PFSK-1 (cell line): ENCODE data around the gene KSR1.

Experiments used
- FOXP2 ChIP-seq: optimal IDR thresholded peaks from 2 replicates; pipeline ENCODE3; 2011; ENCODE audit warnings: borderline replicate concordance, control low read depth, inconsistent platforms; ENCODE audit not compliant: insufficient read depth; ENCODE audit errors: extremely low read length, extremely low read depth
- POLR2AphosphoS5 ChIP-seq: IDR thresholded peaks from 2 replicates; pipeline ENCODE4 v1.6.1; 2012; ENCODE audit warnings: low read depth, mild to moderate bottlenecking, control low read depth, low read length, moderate library complexity
- SIN3A ChIP-seq: IDR thresholded peaks from 2 replicates; pipeline ENCODE4 v1.6.1; 2012; ENCODE audit warnings: mild to moderate bottlenecking, low read length, moderate library complexity, borderline replicate concordance; ENCODE audit not compliant: insufficient read depth
- TAF1 ChIP-seq: IDR thresholded peaks from 2 replicates; pipeline ENCODE4 v1.6.1; 2012; ENCODE audit warnings: low read length, control low read depth, borderline replicate concordance; ENCODE audit not compliant: insufficient read depth
- TF ChIP-seq, protein P1 (sequence below), 2 experiments: IDR thresholded peaks; 2 replicates each; pipeline versions ENCODE4 v1.6.1 to v1.8.0; 2011 to 2012; ENCODE audit warnings: low read depth in 2 of 2, low read length in 2 of 2, control low read depth in 1 of 2, inconsistent platforms in 1 of 2, mild to moderate bottlenecking in 1 of 2, moderate library complexity in 1 of 2; ENCODE audit not compliant: insufficient read depth in 1 of 2

KSR1 gene

GRCh38 chr17:27666831-27667560 lies 210.7 kb downstream of the KSR1 start:
- TF ChIP-seq FOXP2 (no peak), SIN3A (no peak), TAF1 (no peak), POLR2AphosphoS5 (no peak)
- TF ChIP-seq, protein P1, sequence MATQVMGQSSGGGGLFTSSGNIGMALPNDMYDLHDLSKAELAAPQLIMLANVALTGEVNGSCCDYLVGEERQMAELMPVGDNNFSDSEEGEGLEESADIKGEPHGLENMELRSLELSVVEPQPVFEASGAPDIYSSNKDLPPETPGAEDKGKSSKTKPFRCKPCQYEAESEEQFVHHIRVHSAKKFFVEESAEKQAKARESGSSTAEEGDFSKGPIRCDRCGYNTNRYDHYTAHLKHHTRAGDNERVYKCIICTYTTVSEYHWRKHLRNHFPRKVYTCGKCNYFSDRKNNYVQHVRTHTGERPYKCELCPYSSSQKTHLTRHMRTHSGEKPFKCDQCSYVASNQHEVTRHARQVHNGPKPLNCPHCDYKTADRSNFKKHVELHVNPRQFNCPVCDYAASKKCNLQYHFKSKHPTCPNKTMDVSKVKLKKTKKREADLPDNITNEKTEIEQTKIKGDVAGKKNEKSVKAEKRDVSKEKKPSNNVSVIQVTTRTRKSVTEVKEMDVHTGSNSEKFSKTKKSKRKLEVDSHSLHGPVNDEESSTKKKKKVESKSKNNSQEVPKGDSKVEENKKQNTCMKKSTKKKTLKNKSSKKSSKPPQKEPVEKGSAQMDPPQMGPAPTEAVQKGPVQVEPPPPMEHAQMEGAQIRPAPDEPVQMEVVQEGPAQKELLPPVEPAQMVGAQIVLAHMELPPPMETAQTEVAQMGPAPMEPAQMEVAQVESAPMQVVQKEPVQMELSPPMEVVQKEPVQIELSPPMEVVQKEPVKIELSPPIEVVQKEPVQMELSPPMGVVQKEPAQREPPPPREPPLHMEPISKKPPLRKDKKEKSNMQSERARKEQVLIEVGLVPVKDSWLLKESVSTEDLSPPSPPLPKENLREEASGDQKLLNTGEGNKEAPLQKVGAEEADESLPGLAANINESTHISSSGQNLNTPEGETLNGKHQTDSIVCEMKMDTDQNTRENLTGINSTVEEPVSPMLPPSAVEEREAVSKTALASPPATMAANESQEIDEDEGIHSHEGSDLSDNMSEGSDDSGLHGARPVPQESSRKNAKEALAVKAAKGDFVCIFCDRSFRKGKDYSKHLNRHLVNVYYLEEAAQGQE (IDR thresholded peaks at IDR 0.05; ENCODE audit: insufficient read depth in 1 of 2, low read depth in 2 of 2, low read length in 2 of 2), result no peak

DNA sequence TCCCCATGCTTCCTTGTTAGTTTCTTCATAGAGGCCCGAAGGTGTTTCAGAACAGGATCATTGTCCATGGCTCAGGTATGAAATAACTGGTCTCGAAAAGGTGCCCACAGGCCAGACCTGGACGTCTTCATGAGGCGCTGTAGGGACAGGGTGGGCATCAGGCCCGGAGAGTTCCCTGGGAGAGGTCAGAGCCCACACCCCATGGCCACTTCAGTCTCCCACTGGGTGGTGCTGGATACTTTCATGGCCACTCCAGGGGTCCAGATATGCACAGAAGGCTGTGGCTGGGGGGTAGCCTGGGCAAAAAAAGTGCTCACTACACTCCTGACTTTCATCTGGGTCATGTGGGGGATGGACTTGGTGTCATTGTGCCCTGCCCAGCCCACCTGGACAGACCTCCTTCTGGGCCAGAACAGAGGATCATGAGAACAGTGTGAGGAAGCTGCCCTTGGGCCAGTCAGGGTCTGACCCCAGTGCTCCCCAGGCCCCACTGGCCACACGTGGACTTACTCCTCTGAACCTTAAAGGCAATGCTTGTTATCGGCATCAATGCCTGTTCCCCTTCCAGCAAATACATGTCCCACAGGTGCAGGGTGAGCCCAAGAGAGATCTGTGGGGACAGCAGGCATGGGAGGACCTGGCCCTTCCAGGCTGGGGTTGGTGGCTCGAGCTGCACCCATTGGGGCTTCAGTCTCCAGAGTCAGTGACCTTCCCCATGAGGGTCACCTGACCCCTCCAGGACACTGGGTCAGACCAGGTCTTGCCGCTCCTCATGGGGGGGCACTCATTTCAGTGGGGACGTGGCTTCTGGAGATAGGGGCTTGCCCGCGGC lies 211.6 kb downstream of the KSR1 start:
- no peak for TF ChIP-seq TAF1
- no peak for TF ChIP-seq SIN3A
- TF ChIP-seq, protein P1 (IDR thresholded peaks at IDR 0.05; ENCODE audit: insufficient read depth in 1 of 2, low read depth in 2 of 2, low read length in 2 of 2), result no peak
- TF ChIP-seq FOXP2, result no peak
- TF ChIP-seq POLR2AphosphoS5, result no peak

GRCh38 chr17:27668488-27668823 lies 212.2 kb downstream of the KSR1 start:
- TF ChIP-seq POLR2AphosphoS5, result no peak
- TF ChIP-seq SIN3A, result no peak
- TF ChIP-seq TAF1, result no peak
- TF ChIP-seq, protein P1 (IDR thresholded peaks at IDR 0.05; ENCODE audit: insufficient read depth in 1 of 2, low read depth in 2 of 2, low read length in 2 of 2), result no peak

GRCh38 chr17:27669136-27669535 lies 212.9 kb downstream of the KSR1 start:
- TF ChIP-seq TAF1, result no peak
- no peak for TF ChIP-seq SIN3A
- TF ChIP-seq FOXP2, result no peak
- TF ChIP-seq, protein P1 (IDR thresholded peaks at IDR 0.05; ENCODE audit: insufficient read depth in 1 of 2, low read depth in 2 of 2, low read length in 2 of 2), result no peak
- TF ChIP-seq POLR2AphosphoS5, result no peak
